Activated CD4-positive, alpha-beta T cell treated with anti-CD3 and anti-CD28 coated beads for 36 hours (primary cell): ENCODE measurements around the gene NKD2. TPM values are rescaled to one million over a fixed set of nuclear protein-coding genes. Genes with fewer than 3 reads are reported as not detected.

Experiments
- ATAC-seq: fragments of 200-7000 bp; cut with Tn5 transposase; one replicate; pipeline ENCODE4 v1.10.0; 2021; ENCODE audit warnings: mild to moderate bottlenecking, moderate library complexity
- CTCF ChIA-PET: fragments of 350-600 bp; sonication (Branson Sonifier 250); formaldehyde crosslinking; loops from one replicate; lab custom pipeline; 2021; ENCODE audit warnings: antibody characterized with exemption; lab: Charles Lee
- POLR2A ChIA-PET: fragments of 350-600 bp; sonication (Branson Sonifier 250); formaldehyde crosslinking; loops from one replicate; lab custom pipeline; 2021; ENCODE audit warnings: antibody characterized with exemption, inconsistent platforms; lab: Charles Lee
- DNase-seq: peaks from one replicate; pipeline ENCODE4 v3.0.0-alpha.2; 2020
- H3K27ac Mint-ChIP-seq: one replicate; pipeline ENCODE4 v1.8.0; 2021; ENCODE audit warnings: mixed read lengths
- H3K27me3 Mint-ChIP-seq: one replicate; pipeline ENCODE4 v1.8.0; 2021; ENCODE audit warnings: mixed read lengths
- H3K36me3 Mint-ChIP-seq: one replicate; pipeline ENCODE4 v1.8.0; 2021; ENCODE audit warnings: low read depth, mixed read lengths
- H3K4me1 Mint-ChIP-seq: one replicate; pipeline ENCODE4 v1.8.0; 2021; ENCODE audit warnings: mixed read lengths
- H3K4me3 Mint-ChIP-seq: one replicate; pipeline ENCODE4 v1.8.0; 2021; ENCODE audit warnings: mild to moderate bottlenecking, moderate library complexity, mixed read lengths
- H3K9me3 Mint-ChIP-seq: one replicate; pipeline ENCODE4 v1.8.0; 2021; ENCODE audit warnings: low read depth, mixed read lengths
- intact Hi-C, 2 experiments: fragments of 100-400 bp; cut with DNase I in 1 of 2; cut with micrococcal nuclease in 1 of 2; formaldehyde crosslinking; loops; one replicate each; pipeline versions ENCODE4 v1.14.2 to v1.15.1; 2022 to 2024; cut with DNase I, micrococcal nuclease
- total RNA-seq, 2 experiments: library from RNA; stranded (reverse); gene quantifications; one replicate each; pipeline ENCODE4 v1.2.3, GENCODE V29; 2021

NKD2 gene
- total RNA-seq, 2 experiments from 2014 or later: 0.86 to 1.1 TPM

DNA sequence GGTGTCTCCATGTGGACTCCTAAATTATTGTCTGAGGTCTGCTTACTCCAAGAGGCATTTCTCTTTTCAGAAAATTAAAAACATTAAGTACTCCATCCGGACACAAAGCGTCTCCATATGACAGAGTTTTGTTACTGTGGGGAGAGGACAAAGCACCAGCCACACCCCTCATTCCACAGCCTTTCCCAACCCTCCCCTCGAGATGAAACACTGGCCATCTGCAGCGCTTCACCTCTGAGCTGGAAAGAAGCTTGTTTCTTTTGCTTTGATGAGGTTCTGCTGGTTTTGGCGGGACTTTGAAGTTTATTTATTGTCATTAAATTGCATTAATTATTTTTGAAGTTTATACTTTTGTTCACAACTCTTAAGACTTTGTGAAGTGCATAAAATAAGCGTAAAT, 27.6 kb upstream of the NKD2 start:
- Mint-ChIP-seq H3K4me3 (no peak overlapping the region), H3K9me3 (peaks cover 3% of the 10 kb centered on the region), H3K27me3 (peaks cover 14% of the 10 kb centered on the region), H3K36me3 (peaks cover 4% of the 10 kb centered on the region), H3K4me1 (peaks cover 16% of the 10 kb centered on the region), H3K27ac (no peak overlapping the region)
- no peak for ATAC-seq
- intact Hi-C loops: no loop called here
- no peak for DNase-seq
- POLR2A ChIA-PET: no interaction called here
- CTCF ChIA-PET: no interaction called here

DNA sequence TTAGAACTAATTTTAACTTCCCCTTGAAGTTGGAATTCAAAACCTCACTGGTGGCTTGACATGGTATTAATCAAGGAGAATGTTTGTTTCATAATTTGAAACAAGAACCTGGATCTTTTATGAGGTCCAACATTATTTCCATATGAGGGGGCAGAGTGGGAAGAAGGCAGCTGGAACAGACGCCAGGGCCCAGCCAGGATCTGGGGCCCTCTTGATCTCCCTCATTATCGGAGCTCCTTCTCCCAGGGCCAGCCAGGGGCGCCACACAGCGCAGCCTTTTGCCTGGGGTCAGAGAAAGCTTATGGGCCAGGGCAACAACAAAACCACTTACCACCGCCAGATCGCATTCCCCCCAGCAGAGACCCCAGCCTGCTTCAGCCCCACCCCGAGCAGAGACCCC, 27.1 kb upstream of the NKD2 start:
- intact Hi-C loops: no loop called here
- no peak overlapping the region for H3K4me3 Mint-ChIP-seq
- H3K27ac Mint-ChIP-seq: no peak overlapping the region
- ChIA-PET POLR2A (no interaction called here), CTCF (interaction anchor here (1.0 kb wide), 1 partner anchor 88 kb away, joined by 3 read pairs; no protein-coding TSS in a partner anchor)
- peaks cover 16% of the 10 kb centered on the region for H3K4me1 Mint-ChIP-seq
- H3K36me3 Mint-ChIP-seq: peaks cover 4% of the 10 kb centered on the region
- peaks cover 17% of the 10 kb centered on the region for H3K27me3 Mint-ChIP-seq
- DNase-seq: no peak
- peaks cover 3% of the 10 kb centered on the region for H3K9me3 Mint-ChIP-seq
- no peak for ATAC-seq

DNA sequence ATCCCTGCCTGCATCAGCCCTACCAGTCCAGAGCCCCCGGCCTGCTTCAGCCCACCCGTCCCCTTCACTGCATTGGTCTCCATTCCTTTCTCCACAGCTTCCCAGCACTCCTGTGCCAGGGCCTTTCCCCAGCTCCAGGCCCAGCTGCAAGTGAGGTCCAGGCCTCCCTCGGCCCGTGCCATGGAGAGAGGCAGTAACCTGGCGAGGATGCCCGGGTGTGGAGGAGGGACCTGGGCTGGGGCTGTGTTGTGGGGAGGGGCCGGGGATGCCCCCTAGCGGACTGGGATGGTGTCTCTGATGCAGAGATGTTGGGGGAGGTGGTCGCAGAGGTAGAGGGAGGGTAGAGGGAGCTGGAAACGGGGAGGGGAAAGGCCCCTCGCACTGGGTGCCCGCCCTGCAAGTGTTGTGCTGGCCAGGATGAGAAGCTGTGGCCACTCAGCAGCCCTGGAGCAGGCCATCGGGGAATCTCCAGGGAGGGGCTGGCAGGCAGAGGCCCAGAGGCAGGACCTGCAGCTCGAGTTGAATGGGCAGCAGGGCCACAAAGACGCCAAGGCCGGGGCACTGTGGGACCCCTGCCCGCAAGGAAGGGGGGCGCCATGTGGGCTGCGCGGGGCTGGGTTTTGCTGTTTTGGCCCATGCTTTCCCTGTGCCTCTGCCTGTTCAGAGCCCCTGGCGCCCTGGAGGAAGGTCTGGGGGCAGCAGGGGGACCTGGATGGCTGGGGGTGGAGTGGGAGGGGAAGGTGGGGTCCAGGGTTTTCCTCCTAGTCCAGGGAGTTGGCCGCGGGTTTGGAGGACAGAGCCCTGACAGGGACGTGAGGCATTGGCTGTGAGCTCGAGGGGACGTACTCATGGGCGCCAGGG, 26.0 kb upstream of the NKD2 start:
- H3K27me3 Mint-ChIP-seq: peaks cover 21% of the 10 kb centered on the region
- CTCF ChIA-PET: interaction anchor here (1.0 kb wide), 1 partner anchor 89 kb away, joined by 3 read pairs; no protein-coding TSS in a partner anchor
- peaks cover 3% of the 10 kb centered on the region for H3K9me3 Mint-ChIP-seq
- POLR2A ChIA-PET: no interaction called here
- no peak overlapping the region for H3K4me3 Mint-ChIP-seq
- H3K4me1 Mint-ChIP-seq: peaks cover 16% of the 10 kb centered on the region
- ATAC-seq (peak; percentile 44), DNase-seq (no peak)
- H3K36me3 Mint-ChIP-seq: peaks cover 4% of the 10 kb centered on the region
- H3K27ac Mint-ChIP-seq: no peak overlapping the region
- intact Hi-C loops: no loop called here

DNA sequence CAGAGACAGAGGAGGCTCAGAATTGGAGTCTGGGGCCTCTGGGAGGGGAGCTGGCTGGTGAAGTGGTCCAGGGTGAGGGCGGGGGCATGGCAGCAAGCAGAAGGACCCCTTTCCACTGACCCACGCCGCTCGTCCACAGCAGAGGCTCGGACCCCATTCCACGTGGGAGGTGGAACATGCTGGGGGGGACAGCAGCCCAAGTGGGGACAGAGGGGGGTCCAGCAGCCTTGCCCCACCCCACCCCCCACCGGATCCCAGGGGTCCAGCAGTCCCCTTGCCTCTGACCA, 25.4 kb upstream of the NKD2 start:
- ATAC-seq (no peak), DNase-seq (no peak)
- ChIA-PET CTCF (no interaction called here), POLR2A (no interaction called here)
- intact Hi-C loops: no loop called here
- Mint-ChIP-seq H3K27me3 (peaks cover 25% of the 10 kb centered on the region), H3K9me3 (peaks cover 3% of the 10 kb centered on the region), H3K27ac (no peak overlapping the region), H3K36me3 (peaks cover 4% of the 10 kb centered on the region), H3K4me3 (no peak overlapping the region), H3K4me1 (peaks cover 16% of the 10 kb centered on the region)

DNA sequence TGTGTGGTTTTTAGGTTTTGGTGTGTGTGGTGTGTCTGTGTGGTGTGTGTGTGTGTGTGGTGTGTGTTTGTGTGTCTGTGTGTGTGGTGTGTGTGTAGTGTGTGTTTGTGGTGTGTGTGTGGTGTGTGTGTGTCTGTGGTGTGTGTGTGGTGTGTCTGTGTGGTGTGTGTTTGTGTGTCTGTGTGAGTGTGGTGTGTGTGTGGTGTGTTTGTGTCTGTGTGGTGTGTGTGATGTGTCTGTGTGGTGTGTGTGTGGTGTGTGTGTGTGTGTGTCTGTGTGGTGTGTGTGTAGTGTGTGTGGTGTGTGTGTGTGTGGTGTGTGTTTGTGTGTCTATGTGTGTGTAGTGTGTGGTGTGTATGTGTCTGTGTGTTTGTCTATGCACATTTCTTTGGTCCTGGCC, 25.0 kb upstream of the NKD2 start:
- ATAC-seq: no peak
- CTCF ChIA-PET: no interaction called here

DNA sequence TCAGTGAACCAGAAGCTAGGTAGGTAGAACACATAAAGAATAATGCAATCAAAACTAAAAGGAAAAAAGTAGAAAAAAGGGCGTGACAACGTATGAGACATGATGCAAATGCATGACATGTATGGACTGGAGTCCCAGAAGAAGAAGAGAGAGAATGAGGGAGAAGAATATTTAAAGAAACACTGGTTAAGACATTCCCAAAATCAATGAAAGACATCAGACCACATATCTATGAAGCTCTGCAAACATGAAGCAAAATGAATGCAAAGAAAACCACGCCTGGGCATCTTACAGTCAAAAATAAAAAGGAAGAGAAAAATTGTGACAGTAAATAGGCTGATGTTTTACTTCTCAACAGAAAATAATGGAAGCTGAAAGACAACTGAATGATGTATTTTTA, 23.8 kb upstream of the NKD2 start:
- no peak for ATAC-seq
- H3K27me3 Mint-ChIP-seq: peaks cover 31% of the 10 kb centered on the region
- ChIA-PET CTCF (interaction anchor here (0.8 to 1.1 kb wide), 2 partner anchors 26 to 61 kb away, joined by 4 to 5 read pairs; no protein-coding TSS in a partner anchor), POLR2A (no interaction called here)
- no peak for DNase-seq
- H3K4me3 Mint-ChIP-seq: no peak overlapping the region
- H3K27ac Mint-ChIP-seq: no peak overlapping the region
- H3K4me1 Mint-ChIP-seq: peaks cover 13% of the 10 kb centered on the region
- peaks cover 3% of the 10 kb centered on the region for H3K9me3 Mint-ChIP-seq
- H3K36me3 Mint-ChIP-seq: peaks cover 4% of the 10 kb centered on the region
- intact Hi-C loops: no loop called here

More for the DNA sequence above, 25.0 kb upstream of the NKD2 start:
- H3K27me3 Mint-ChIP-seq: peaks cover 28% of the 10 kb centered on the region
- POLR2A ChIA-PET: no interaction called here
- H3K9me3 Mint-ChIP-seq: peaks cover 3% of the 10 kb centered on the region
- H3K4me3 Mint-ChIP-seq: no peak overlapping the region
- H3K4me1 Mint-ChIP-seq: peaks cover 14% of the 10 kb centered on the region
- no peak overlapping the region for H3K27ac Mint-ChIP-seq
- no peak for DNase-seq
- H3K36me3 Mint-ChIP-seq: peaks cover 4% of the 10 kb centered on the region
- intact Hi-C loops: no loop called here

DNA sequence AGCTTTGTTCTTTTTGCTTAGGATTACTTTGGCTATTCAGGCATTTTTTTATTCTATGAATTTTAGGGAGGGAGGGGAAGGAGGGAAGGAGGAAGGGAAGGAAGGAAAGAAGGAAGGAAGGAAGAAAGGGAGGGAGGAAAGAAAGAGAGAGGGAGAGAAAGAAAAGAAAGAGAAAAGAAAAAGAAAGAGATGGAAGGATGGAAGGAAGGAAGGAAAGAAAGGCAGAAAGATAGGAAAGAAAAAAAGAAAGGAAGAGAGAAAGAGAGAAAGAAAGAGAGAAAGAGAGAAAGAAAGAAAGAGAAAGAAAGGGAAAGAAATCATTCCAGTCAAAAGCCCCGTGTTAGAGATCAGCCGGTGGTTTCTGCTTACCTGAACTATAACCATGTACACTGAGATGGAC, 20.8 kb upstream of the NKD2 start:
- no peak for ATAC-seq

DNA sequence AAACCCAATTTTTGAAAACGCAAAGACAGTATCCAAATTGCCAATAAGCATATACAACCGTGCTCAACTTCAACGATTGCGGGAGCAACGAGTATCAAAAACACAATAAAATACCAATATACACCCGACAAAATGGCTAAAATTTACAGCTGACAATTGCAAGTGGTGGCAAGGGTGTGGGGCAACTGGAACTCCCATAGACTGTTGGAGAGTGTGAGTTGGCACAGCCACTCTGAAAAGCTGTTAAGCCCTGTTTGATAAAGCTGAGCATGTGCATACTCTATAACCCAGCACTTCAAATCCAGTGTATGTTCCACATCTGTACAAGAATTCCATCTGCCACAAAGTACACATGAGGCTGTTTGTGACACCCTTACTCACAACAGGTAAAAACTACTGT, 20.3 kb upstream of the NKD2 start:
- DNase-seq (no peak), ATAC-seq (no peak)
- POLR2A ChIA-PET: no interaction called here
- H3K27ac Mint-ChIP-seq: no peak overlapping the region
- peaks cover 4% of the 10 kb centered on the region for H3K36me3 Mint-ChIP-seq
- intact Hi-C loops: no loop called here
- no peak overlapping the region for H3K4me3 Mint-ChIP-seq
- peaks cover 3% of the 10 kb centered on the region for H3K9me3 Mint-ChIP-seq
- H3K27me3 Mint-ChIP-seq: peaks cover 41% of the 10 kb centered on the region
- peaks cover 11% of the 10 kb centered on the region for H3K4me1 Mint-ChIP-seq
- CTCF ChIA-PET: no interaction called here

More for the DNA sequence above, 20.8 kb upstream of the NKD2 start:
- CTCF ChIA-PET: interaction anchor here (0.6 kb wide), 1 partner anchor 493 kb away, joined by 3 read pairs; no protein-coding TSS in a partner anchor
- Mint-ChIP-seq H3K9me3 (peaks cover 3% of the 10 kb centered on the region), H3K4me3 (no peak overlapping the region), H3K27me3 (peaks cover 41% of the 10 kb centered on the region), H3K4me1 (peaks cover 11% of the 10 kb centered on the region), H3K36me3 (peaks cover 4% of the 10 kb centered on the region), H3K27ac (no peak overlapping the region)
- intact Hi-C loops: no loop called here
- no peak for DNase-seq
- POLR2A ChIA-PET: no interaction called here

DNA sequence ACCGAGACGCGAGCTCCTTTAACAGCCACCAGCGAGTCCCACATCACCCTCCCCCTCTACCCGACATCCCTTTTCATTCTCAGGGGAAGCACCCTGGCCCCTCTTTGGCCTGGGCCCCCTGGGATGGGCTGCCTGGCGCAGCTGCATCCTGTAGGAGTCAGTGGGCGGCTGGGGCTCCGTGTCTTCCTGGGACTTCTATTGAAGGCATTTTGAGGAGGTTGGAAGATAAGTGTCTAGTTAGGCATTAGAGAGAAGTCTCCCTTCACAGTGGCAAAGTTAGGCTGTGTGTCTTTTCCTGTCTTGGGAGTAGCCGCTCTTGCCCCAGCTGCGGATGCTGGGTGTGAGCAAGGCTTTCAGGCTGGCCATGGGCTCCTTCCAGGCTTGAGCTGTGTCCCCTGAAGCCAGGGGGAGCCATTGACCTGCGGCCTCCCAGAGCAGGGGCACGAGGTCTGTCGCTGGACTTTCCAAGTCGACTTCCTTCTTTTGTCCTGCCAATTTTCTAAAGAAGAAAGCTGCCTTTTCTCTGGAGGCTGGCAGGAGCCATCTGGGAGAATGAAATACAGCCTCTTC, 18.6 kb upstream of the NKD2 start:
- Mint-ChIP-seq H3K27me3 (peaks cover 28% of the 10 kb centered on the region), H3K27ac (no peak overlapping the region), H3K9me3 (no peaks in the 10 kb centered on the region), H3K4me1 (no peaks in the 10 kb centered on the region), H3K4me3 (no peak overlapping the region), H3K36me3 (no peaks in the 10 kb centered on the region)
- intact Hi-C loops: no loop called here
- ChIA-PET POLR2A (interaction anchor here (0.6 kb wide), 1 partner anchor 74 kb away, joined by 3 read pairs; no protein-coding TSS in a partner anchor), CTCF (interaction anchor here (0.6 to 1.6 kb wide), 2 partner anchors 17 to 86 kb away, joined by 3 to 8 read pairs; no protein-coding TSS in a partner anchor)
- no peak for ATAC-seq
- DNase-seq: no peak

DNA sequence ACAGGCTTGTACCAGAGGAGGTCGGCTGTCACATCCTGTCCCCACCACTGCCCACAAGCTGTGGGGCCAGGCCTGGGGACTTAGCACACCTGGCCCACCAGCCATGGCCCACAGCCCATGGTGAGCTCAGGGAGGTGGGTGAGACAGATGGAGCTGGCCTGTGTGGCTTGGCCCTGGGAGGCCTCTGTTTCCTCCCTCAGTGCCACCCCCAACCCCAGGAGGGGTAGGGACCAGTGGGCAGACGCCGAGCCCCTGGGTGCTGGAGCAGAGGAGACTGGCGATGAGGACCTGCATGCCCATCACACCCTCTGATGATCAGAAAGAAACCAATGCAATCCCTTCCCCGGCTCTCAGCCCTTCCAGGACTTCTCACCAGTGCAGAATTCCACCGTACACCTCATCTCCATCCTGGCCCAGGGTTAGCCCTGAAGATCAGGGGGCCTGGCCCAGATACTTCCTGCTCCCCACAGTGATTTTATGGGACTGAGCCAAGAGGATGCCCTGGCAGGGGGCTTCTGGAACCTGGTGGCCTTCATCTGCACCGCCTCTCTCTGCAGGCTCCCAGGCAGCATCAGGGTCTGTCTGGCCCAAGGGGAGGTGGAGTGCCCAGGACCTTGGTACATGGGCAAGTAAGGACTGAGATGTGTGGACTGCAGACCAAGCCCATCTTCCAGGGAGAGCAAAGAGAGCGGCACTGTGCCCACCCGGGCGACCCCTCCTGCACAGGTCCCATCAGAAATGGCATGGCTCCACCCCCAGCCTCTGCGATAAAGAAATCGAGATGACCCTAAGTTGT, 16.9 kb upstream of the NKD2 start:
- ATAC-seq: no peak
- CTCF ChIA-PET: interaction anchor here (1.6 kb wide), 1 partner anchor 16 kb away, joined by 8 read pairs; no protein-coding TSS in a partner anchor
- DNase-seq: no peak
- Mint-ChIP-seq H3K9me3 (no peaks in the 10 kb centered on the region), H3K4me3 (no peak overlapping the region), H3K27ac (no peak overlapping the region), H3K4me1 (peaks cover 2% of the 10 kb centered on the region), H3K36me3 (no peaks in the 10 kb centered on the region), H3K27me3 (peaks cover 24% of the 10 kb centered on the region)
- intact Hi-C loops: no loop called here
- POLR2A ChIA-PET: no interaction called here

DNA sequence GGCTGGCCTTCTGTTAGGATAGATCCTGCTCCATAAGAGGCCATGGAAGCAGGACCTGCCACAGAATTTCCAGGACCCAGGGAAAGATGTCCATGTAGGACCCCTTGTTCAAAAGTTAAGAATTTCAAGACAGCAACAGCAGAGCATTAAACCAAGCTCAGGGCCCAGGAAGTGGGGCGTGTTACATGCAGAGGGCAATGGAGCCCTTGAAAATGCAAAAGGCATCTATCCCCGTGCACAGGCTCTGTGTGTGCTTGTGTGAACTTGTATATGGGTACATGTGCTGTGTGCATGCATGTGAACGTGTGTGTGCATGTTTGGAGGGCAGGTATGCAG, 14.4 kb upstream of the NKD2 start:
- Mint-ChIP-seq H3K27me3 (peaks cover 11% of the 10 kb centered on the region), H3K27ac (no peak overlapping the region), H3K4me3 (no peak overlapping the region), H3K4me1 (peaks cover 10% of the 10 kb centered on the region), H3K9me3 (no peaks in the 10 kb centered on the region), H3K36me3 (no peaks in the 10 kb centered on the region)
- intact Hi-C loops: no loop called here
- CTCF ChIA-PET: no interaction called here
- POLR2A ChIA-PET: no interaction called here
- DNase-seq: no peak
- no peak for ATAC-seq
